Neural cell (in vitro differentiated cells): Measurements from ENCODE around the gene UGGT2. TPM values are rescaled to one million over a fixed set of nuclear protein-coding genes. Genes with fewer than 3 reads are reported as not detected.

ENCODE experiments used
- H2AFZ ChIP-seq: fragments of 200-600, 300-800 bp; sonication (generic), shearing (Covaris generic); 2 replicates; pipeline ENCODE4 v1.6.0; 2014; ENCODE audit warnings: low read depth, mild to moderate bottlenecking, antibody characterized with exemption, low read length, moderate library complexity
- H3F3A ChIP-seq: fragments of 200-600 bp; shearing (Covaris generic); 2 replicates; pipeline ENCODE4 v1.6.1; 2016; ENCODE audit warnings: mild to moderate bottlenecking, moderate library complexity, mixed read lengths, antibody characterized with exemption, low read length; ENCODE audit not compliant: insufficient read depth, poor library complexity, severe bottlenecking
- H3K27ac ChIP-seq: fragments of 200-600, 300-800 bp; sonication (generic), shearing (Covaris generic); 2 replicates; pipeline ENCODE4 v1.5.1; 2014; ENCODE audit warnings: mild to moderate bottlenecking, low read length, moderate library complexity
- H3K27me3 ChIP-seq: fragments of 300-800, 200-600 bp; sonication (generic), shearing (Covaris generic); 2 replicates; pipeline ENCODE4 v1.6.0; 2014; ENCODE audit warnings: mild to moderate bottlenecking, low read depth, low read length, moderate library complexity; ENCODE audit not compliant: insufficient read depth
- H3K36me3 ChIP-seq: fragments of 300-800, 200-600 bp; sonication (generic), shearing (Covaris generic); 2 replicates; pipeline ENCODE4 v1.5.1; 2014; ENCODE audit warnings: mild to moderate bottlenecking, antibody characterized with exemption, low read length, moderate library complexity; ENCODE audit not compliant: insufficient read depth
- H3K4me2 ChIP-seq: fragments of 300-800, 200-600 bp; sonication (generic), shearing (Covaris generic); 2 replicates; pipeline ENCODE4 v1.6.0; 2014; ENCODE audit warnings: mild to moderate bottlenecking, low read length
- H3K4me3 ChIP-seq: fragments of 300-800, 200-600 bp; sonication (generic), shearing (Covaris generic); 2 replicates; pipeline ENCODE4 v1.5.1; 2014; ENCODE audit warnings: mild to moderate bottlenecking, low read length, moderate library complexity
- H3K79me2 ChIP-seq: fragments of 200-600 bp; shearing (Covaris generic); replicated peaks from 2 replicates; pipeline ENCODE4 v1.6.0; 2014; ENCODE audit warnings: mild to moderate bottlenecking, low read length, moderate library complexity; ENCODE audit not compliant: insufficient read depth
- H3K9ac ChIP-seq: fragments of 300-800, 200-600 bp; sonication (generic), shearing (Covaris generic); 2 replicates; pipeline ENCODE4 v1.6.1; 2016; ENCODE audit warnings: mild to moderate bottlenecking, low read length, mixed read lengths
- H3K9me2 ChIP-seq: fragments of 200-600 bp; shearing (Covaris generic); 2 replicates; pipeline ENCODE4 v1.6.1; 2016; ENCODE audit warnings: mild to moderate bottlenecking, low read length, mixed read lengths; ENCODE audit not compliant: insufficient read depth
- H3K9me3 ChIP-seq: fragments of 200-600, 300-800 bp; sonication (generic), shearing (Covaris generic); 2 replicates; pipeline ENCODE4 v1.6.1; 2016; ENCODE audit warnings: mild to moderate bottlenecking, mixed run types, low read length, moderate library complexity, mixed read lengths
- H4K20me1 ChIP-seq: fragments of 200-600 bp; shearing (Covaris generic); 2 replicates; pipeline ENCODE4 v1.6.1; 2016; ENCODE audit warnings: mild to moderate bottlenecking, mixed run types; ENCODE audit not compliant: insufficient read depth
- CTCF ChIP-seq: fragments of 450-650 bp; IDR thresholded peaks from 2 replicates; pipeline ENCODE4 v1.5.1; 2014; ENCODE audit warnings: antibody characterized with exemption, mild to moderate bottlenecking, moderate library complexity; ENCODE audit not compliant: poor library complexity, severe bottlenecking
- EP300 ChIP-seq: fragments of 450-650 bp; conservative IDR thresholded peaks from 2 replicates; pipeline ENCODE4 v1.6.1; 2014; ENCODE audit warnings: antibody characterized with exemption, mild to moderate bottlenecking, moderate library complexity; ENCODE audit not compliant: poor library complexity, severe bottlenecking
- EZH2 ChIP-seq: fragments of 200-600, 300-800 bp; shearing (Covaris generic), sonication (generic); IDR thresholded peaks from 2 replicates; pipeline ENCODE4 v1.6.1; 2014; ENCODE audit warnings: antibody characterized with exemption, low read length, borderline replicate concordance, mild to moderate bottlenecking; ENCODE audit not compliant: insufficient read depth, poor library complexity, severe bottlenecking
- MXI1 ChIP-seq: fragments of 450-650 bp; conservative IDR thresholded peaks from 2 replicates; pipeline ENCODE4 v1.6.1; 2014; ENCODE audit warnings: antibody characterized with exemption, mild to moderate bottlenecking; ENCODE audit not compliant: poor library complexity, severe bottlenecking
- POLR2AphosphoS5 ChIP-seq: IDR thresholded peaks from 2 replicates; pipeline ENCODE4 v1.6.1; 2012
- RAD21 ChIP-seq: fragments of 450-650 bp; conservative IDR thresholded peaks from 2 replicates; pipeline ENCODE4 v1.6.1; 2014; ENCODE audit warnings: antibody characterized with exemption, mild to moderate bottlenecking, moderate library complexity
- REST ChIP-seq: IDR thresholded peaks from 2 replicates; pipeline ENCODE4 v1.6.1; 2012; ENCODE audit warnings: borderline replicate concordance
- SMC3 ChIP-seq: fragments of 450-650 bp; conservative IDR thresholded peaks from 2 replicates; pipeline ENCODE4 v1.6.1; 2014; ENCODE audit warnings: antibody characterized with exemption, mild to moderate bottlenecking, moderate library complexity; ENCODE audit not compliant: poor library complexity
- TAF1 ChIP-seq: IDR thresholded peaks from 2 replicates; pipeline ENCODE4 v1.6.1; 2012; ENCODE audit warnings: low read depth
- polyA plus RNA-seq: library from polyadenylated mRNA; depleted of rRNA; stranded (reverse); fragments of >200 nt; gene quantifications from 2 replicates; pipeline ENCODE4 v1.2.3, GENCODE V29; 2014

Gene UGGT2
- polyA plus RNA-seq, 1 donor from 2014 or later: 35.3 TPM

- Histone ChIP-seq H3K36me3 (no peaks in the 10 kb centered on the region), H3K4me2 (no peak overlapping the region), H3K4me3 (no peak overlapping the region), H3K79me2 (no peaks in the 10 kb centered on the region), H3K9me2 (no peaks in the 10 kb centered on the region), H3K9me3 (no peaks in the 10 kb centered on the region), H2AFZ (no peak overlapping the region), H3F3A (no peaks in the 10 kb centered on the region), H3K27ac (no peak overlapping the region), H3K27me3 (no peaks in the 10 kb centered on the region), H4K20me1 (no peaks in the 10 kb centered on the region), H3K9ac (no peak overlapping the region)
- no peak for TF ChIP-seq SMC3
- no peak for TF ChIP-seq CTCF
- no peak for TF ChIP-seq EZH2
- TF ChIP-seq RAD21: no peak
- no peak for TF ChIP-seq POLR2AphosphoS5
- TF ChIP-seq REST: no peak
- no peak for TF ChIP-seq EP300
- no peak for TF ChIP-seq TAF1
- TF ChIP-seq MXI1: no peak
These were observed 273.7 kb downstream of the UGGT2 start for GRCh38 chr13:95779522-95779921.

GRCh38 chr13:95771905-95772304 lies 281.3 kb downstream of the UGGT2 start:
- H3K79me2 ChIP-seq: no peaks in the 10 kb centered on the region
- no peak overlapping the region for H3K4me3 ChIP-seq
- no peaks in the 10 kb centered on the region for H3K27me3 ChIP-seq
- no peaks in the 10 kb centered on the region for H3K9me3 ChIP-seq
- H4K20me1 ChIP-seq: no peaks in the 10 kb centered on the region
- H3K9ac ChIP-seq: no peak overlapping the region
- H2AFZ ChIP-seq: no peak overlapping the region
- no peak overlapping the region for H3K4me2 ChIP-seq
- H3K27ac ChIP-seq: no peak overlapping the region
- no peaks in the 10 kb centered on the region for H3K36me3 ChIP-seq
- no peaks in the 10 kb centered on the region for H3K9me2 ChIP-seq
- no peak for TF ChIP-seq EP300
- TF ChIP-seq SMC3: no peak
- no peak for TF ChIP-seq REST
- no peak for TF ChIP-seq TAF1
- no peak for TF ChIP-seq POLR2AphosphoS5
- no peak for TF ChIP-seq CTCF
- no peak for TF ChIP-seq MXI1
- no peak for TF ChIP-seq EZH2
- no peak for TF ChIP-seq RAD21
- no peaks in the 10 kb centered on the region for H3F3A ChIP-seq
